Esophagus muscularis mucosa (tissue), 4 donors: ENCODE measurements around the gene PIEZO1.

ENCODE experiments used
- EP300 ChIP-seq: sonication (generic); formaldehyde crosslinking; IDR thresholded peaks from one replicate; pipeline ENCODE4 v1.6.1; 2017; ENCODE audit warnings: antibody characterized with exemption
- POLR2A ChIP-seq: fragments of 450-650 bp; IDR thresholded peaks from one replicate; pipeline ENCODE4 v1.6.1; 2017; ENCODE audit warnings: antibody characterized with exemption, moderate library complexity, mild to moderate bottlenecking, low read depth
- TF ChIP-seq, protein P1 (sequence below), 3 experiments: fragments of 200-600 bp in 2 of 3; fragments of 450-650 bp in 1 of 3; sonication (generic) in 2 of 3; IDR thresholded peaks; one replicate each; pipeline ENCODE4 v1.5.1; 2017 to 2019; ENCODE audit warnings: antibody characterized with exemption in 3 of 3, mild to moderate bottlenecking in 2 of 3, moderate library complexity in 1 of 3

DNA sequence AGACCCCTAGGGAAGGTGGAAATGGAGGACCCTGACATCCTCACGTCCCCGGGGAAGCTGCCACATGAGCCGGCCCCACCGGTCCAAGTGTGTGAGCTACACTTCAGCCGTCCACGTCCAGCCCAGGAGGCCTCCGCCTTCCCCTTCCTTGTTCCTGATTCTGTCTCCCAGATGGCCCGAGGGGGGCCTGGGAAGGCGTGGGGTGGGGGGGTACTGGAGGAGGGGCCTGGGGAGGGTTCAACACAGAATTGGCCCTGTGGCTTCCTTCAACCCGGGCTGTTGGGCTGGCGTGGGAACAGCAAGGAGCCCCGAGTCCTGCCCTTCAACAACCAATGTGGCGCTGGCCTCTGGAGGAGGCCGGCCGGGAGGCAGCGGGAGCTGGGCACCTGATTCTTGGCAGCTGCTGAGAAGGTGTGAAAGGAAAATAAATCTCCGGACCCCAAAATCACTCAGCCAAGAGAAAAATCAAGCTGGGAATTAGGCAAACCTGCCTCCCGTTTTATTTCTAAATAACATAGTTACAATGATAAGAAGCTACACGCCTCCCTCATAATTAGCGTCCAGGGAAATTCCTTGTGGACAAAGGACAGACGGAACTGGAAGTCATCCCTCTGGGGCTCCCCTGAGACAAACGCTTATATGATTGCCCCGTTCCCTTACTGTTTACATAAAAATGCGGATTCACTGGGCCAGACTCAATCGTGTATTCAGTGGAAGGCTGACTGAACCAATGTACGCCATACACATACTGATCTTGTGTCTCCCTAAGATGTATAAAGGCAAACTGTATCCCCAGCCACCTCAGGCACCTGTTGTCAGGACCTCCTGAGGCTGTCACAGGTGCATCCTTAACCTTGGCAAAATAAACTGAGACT is 28.5 kb upstream of the PIEZO1 start:
- TF ChIP-seq EP300 (no peak), POLR2A (no peak)
- TF ChIP-seq, protein P1, sequence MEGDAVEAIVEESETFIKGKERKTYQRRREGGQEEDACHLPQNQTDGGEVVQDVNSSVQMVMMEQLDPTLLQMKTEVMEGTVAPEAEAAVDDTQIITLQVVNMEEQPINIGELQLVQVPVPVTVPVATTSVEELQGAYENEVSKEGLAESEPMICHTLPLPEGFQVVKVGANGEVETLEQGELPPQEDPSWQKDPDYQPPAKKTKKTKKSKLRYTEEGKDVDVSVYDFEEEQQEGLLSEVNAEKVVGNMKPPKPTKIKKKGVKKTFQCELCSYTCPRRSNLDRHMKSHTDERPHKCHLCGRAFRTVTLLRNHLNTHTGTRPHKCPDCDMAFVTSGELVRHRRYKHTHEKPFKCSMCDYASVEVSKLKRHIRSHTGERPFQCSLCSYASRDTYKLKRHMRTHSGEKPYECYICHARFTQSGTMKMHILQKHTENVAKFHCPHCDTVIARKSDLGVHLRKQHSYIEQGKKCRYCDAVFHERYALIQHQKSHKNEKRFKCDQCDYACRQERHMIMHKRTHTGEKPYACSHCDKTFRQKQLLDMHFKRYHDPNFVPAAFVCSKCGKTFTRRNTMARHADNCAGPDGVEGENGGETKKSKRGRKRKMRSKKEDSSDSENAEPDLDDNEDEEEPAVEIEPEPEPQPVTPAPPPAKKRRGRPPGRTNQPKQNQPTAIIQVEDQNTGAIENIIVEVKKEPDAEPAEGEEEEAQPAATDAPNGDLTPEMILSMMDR (IDR thresholded peaks at IDR 0.05): no peak
